Kidney capillary endothelial cell (primary cell): ENCODE measurements around the gene ITGAE.
"Not testable (repeated sequence)": the region's sequence is repeated elsewhere in the genome, so short reads cannot be mapped to it uniquely, and the experiment has no call there.

ENCODE experiments used
- DNase-seq: peaks from one replicate; pipeline ENCODE4 v3.0.0-alpha.2; 2018; ENCODE audit warnings: low spot score

The ITGAE gene

GRCh38 chr17:3728099-3728498, 72.9 kb downstream of the ITGAE start:
- not testable (repeated sequence) for DNase-seq

GRCh38 chr17:3727041-3727440, 73.9 kb downstream of the ITGAE start:
- no peak for DNase-seq

GRCh38 chr17:3724378-3725077, 76.5 kb downstream of the ITGAE start:
- peak; percentile 12 for DNase-seq

GRCh38 chr17:3723556-3724377, 77.2 kb downstream of the ITGAE start, which contains the start of gene HASPIN:
Gene HASPIN, plus strand, starts transcription at chr17:3723903. Its CDS starts 33 bp downstream, at chr17:3723936.
- peak; percentile 89 for DNase-seq

GRCh38 chr17:3723188-3723555, 77.8 kb downstream of the ITGAE start:
- DNase-seq: no peak

GRCh38 chr17:3722716-3723115, 78.3 kb downstream of the ITGAE start:
- no peak for DNase-seq

GRCh38 chr17:3719265-3719664, 81.7 kb downstream of the ITGAE start:
- no peak for DNase-seq

GRCh38 chr17:3718201-3718600, 82.8 kb downstream of the ITGAE start:
- DNase-seq: no peak

GRCh38 chr17:3715296-3715695, 85.7 kb downstream of the ITGAE start:
- no peak for DNase-seq

GRCh38 chr17:3712811-3713463, 88.1 kb downstream of the ITGAE start:
- DNase-seq: no peak

GRCh38 chr17:3710951-3711383, 90.0 kb downstream of the ITGAE start:
- DNase-seq: peak; percentile 50

- no peak for DNase-seq
Measured at GRCh38 chr17:3708366-3708765, 92.6 kb downstream of the ITGAE start.

- DNase-seq: not testable (repeated sequence)
Measured at GRCh38 chr17:3705718-3705984, 95.3 kb downstream of the ITGAE start.

GRCh38 chr17:3704931-3705717, 95.9 kb downstream of the ITGAE start:
- no peak for DNase-seq

GRCh38 chr17:3702041-3702539, 98.9 kb downstream of the ITGAE start:
- DNase-seq: not testable (repeated sequence)

- DNase-seq: no peak
Measured at GRCh38 chr17:3699951-3700350, 101.0 kb downstream of the ITGAE start.

GRCh38 chr17:3698139-3698538, 102.8 kb downstream of the ITGAE start:
- no peak for DNase-seq

- DNase-seq: no peak
Measured at GRCh38 chr17:3697103-3697476, 103.9 kb downstream of the ITGAE start.

GRCh38 chr17:3695723-3696411, 105.1 kb downstream of the ITGAE start, which contains the start of gene P2RX5:
Gene P2RX5, minus strand, starts transcription at chr17:3696155. Its CDS starts 150 bp downstream, at chr17:3696005.
- no peak for DNase-seq

GRCh38 chr17:3695129-3695722, 105.8 kb downstream of the ITGAE start:
- DNase-seq: no peak

- no peak for DNase-seq
Measured at GRCh38 chr17:3693829-3694231, 107.2 kb downstream of the ITGAE start.
